Fibroblast of lung (primary cell): ENCODE results near the gene EML1. TPM values are rescaled to one million over a fixed set of nuclear protein-coding genes. Genes with fewer than 3 reads are reported as not detected.

Experiments
- DNase-seq, 2 donors: peaks; one replicate each; pipeline versions ENCODE4 v3.0.0 to v3.0.0-alpha.2; 2010; ENCODE audit warnings: low read depth in 2 of 2
- H2AFZ ChIP-seq: 2 replicates; pipeline ENCODE4 v1.5.1; 2012; ENCODE audit warnings: low read length, control low read depth, inconsistent platforms
- H3K27ac ChIP-seq: 2 replicates; pipeline ENCODE4 v1.5.1; 2011; ENCODE audit warnings: low read length, control low read depth; ENCODE audit not compliant: insufficient read depth
- H3K27me3 ChIP-seq: 2 replicates; pipeline ENCODE4 v1.5.1; 2011; ENCODE audit warnings: mild to moderate bottlenecking, low read length; ENCODE audit not compliant: control insufficient read depth, insufficient read depth
- H3K36me3 ChIP-seq: 2 replicates; pipeline ENCODE4 v1.5.1; 2011; ENCODE audit warnings: low read length; ENCODE audit not compliant: control insufficient read depth, insufficient read depth
- H3K4me1 ChIP-seq: 2 replicates; pipeline ENCODE4 v1.5.1; 2011; ENCODE audit warnings: low read length; ENCODE audit not compliant: control insufficient read depth, insufficient read depth; ENCODE audit errors: extremely low read depth
- H3K4me2 ChIP-seq: 2 replicates; pipeline ENCODE4 v1.5.1; 2011; ENCODE audit warnings: low read length, control low read depth; ENCODE audit not compliant: insufficient read depth; ENCODE audit errors: extremely low read depth
- H3K4me3 ChIP-seq, 4 experiments: fragments of 200-600 bp in 1 of 4; sonication (generic) in 1 of 4; replicated peaks in 1 of 4; 2 replicates each; pipeline ENCODE4 v1.5.1; 2011 to 2016; ENCODE audit warnings: low read length in 4 of 4, low read depth in 3 of 4, mild to moderate bottlenecking in 3 of 4, control low read depth in 2 of 4, inconsistent platforms in 1 of 4, mixed read lengths in 1 of 4; ENCODE audit not compliant: insufficient read depth in 1 of 4; ENCODE audit errors: control extremely low read depth in 1 of 4
- H3K79me2 ChIP-seq: 2 replicates; pipeline ENCODE4 v1.5.1; 2012; ENCODE audit warnings: mild to moderate bottlenecking, low read length, inconsistent platforms; ENCODE audit not compliant: control insufficient read depth, insufficient read depth
- H3K9ac ChIP-seq: 2 replicates; pipeline ENCODE4 v1.5.1; 2011; ENCODE audit warnings: mild to moderate bottlenecking, low read length, control low read depth; ENCODE audit not compliant: insufficient read depth
- H3K9me3 ChIP-seq: 2 replicates; pipeline ENCODE4 v1.5.1; 2012; ENCODE audit warnings: low read depth, low read length; ENCODE audit not compliant: control insufficient read depth, insufficient read depth
- H4K20me1 ChIP-seq: 2 replicates; pipeline ENCODE4 v1.5.1; 2011; ENCODE audit warnings: low read length; ENCODE audit not compliant: control insufficient read depth, insufficient read depth; ENCODE audit errors: extremely low read depth
- EZH2 ChIP-seq: IDR thresholded peaks from 2 replicates; pipeline ENCODE4 v1.5.1; 2012; ENCODE audit warnings: low read length, control low read depth, mild to moderate bottlenecking; ENCODE audit errors: missing control alignments
- polyA plus RNA-seq, 2 donors: library from polyadenylated mRNA; depleted of rRNA in 1 of 2; stranded (reverse) in 1 of 2; unstranded in 1 of 2; fragments of >200 nt; gene quantifications; 2 replicates each; pipeline ENCODE4 v1.2.1, GENCODE V29; 2011 to 2012; ENCODE audit warnings: missing spikeins in 1 of 2
- total RNA-seq: library from RNA; depleted of rRNA; stranded (reverse); fragments of >200 nt; gene quantifications from 2 replicates; pipeline ENCODE4 v1.2.1, GENCODE V29; 2014
- TF ChIP-seq, protein P1 (sequence below), 2 donors: IDR thresholded peaks in 1 of 2; conservative IDR thresholded peaks in 1 of 2; 1 replicate in 1 of 2; 2 replicates in 1 of 2; pipeline ENCODE4 v1.5.1; 2011 to 2012; ENCODE audit warnings: low read length in 2 of 2, control low read depth in 1 of 2, inconsistent platforms in 1 of 2, low read depth in 1 of 2, mild to moderate bottlenecking in 1 of 2

EML1 gene
- total and polyA plus RNA-seq, 2 donors (not counting 1 experiment from before 2014, with no cell fraction given), result 22.4 to 74.5 TPM

DNA sequence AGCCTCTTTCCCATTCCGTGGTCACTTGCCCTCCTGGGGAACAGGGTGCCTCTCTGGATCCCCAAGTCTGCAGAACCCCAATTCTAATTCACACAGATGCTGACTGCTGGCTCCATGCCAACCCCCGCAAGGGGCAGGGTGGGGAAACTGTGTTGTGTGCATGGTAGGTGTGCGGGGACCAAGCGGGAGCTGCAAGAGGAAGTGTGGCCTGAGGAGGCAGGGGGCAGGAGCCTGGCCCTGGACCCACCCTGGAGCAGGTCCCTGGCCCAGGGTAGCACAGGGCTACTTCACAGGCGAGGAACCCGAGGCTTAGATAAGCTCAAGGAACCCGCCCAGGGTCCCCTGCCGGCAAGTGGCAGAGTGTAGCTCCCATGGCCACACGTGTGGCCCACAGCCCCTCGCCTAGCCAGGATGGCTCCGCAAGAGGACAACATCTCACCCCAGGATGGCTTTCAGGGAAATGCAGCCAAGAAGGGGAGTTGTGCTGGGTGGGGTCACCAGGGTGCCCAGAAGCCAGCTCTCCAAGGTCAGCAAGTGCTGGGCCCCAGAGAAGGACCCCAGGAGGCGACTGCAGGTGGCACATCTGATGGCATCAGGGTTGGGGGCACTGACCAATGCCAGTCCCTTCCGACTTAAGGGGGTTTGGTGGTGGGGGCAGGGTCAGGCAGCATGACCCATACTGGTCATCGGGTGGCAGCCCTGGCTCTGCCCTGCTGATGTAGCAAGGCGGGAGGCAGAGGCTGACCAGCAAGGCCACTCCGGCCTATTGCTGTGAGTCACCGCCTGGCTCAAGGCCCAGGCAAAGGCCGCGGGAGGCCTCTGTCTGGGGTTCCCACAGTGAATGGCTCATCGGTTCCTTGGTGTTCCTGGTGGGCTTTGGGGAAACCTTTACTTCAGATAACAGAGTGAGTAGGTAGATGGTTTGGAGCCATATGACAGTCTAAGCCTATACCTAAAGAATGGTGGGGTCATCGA lies 37.3 kb upstream of the EML1 start:
- Histone ChIP-seq H3K4me2 (no peak overlapping the region), H3K9ac (no peak overlapping the region), H4K20me1 (no peaks in the 10 kb centered on the region), H3K36me3 (no peaks in the 10 kb centered on the region), H2AFZ (no peak overlapping the region), H3K27ac (peak overlapping the region; percentile 80), H3K4me3 (no peak overlapping the region), H3K9me3 (no peaks in the 10 kb centered on the region), H3K4me1 (peaks cover 51% of the 10 kb centered on the region), H3K79me2 (no peaks in the 10 kb centered on the region), H3K27me3 (no peaks in the 10 kb centered on the region)
- no peak for TF ChIP-seq EZH2
- TF ChIP-seq, protein P1, sequence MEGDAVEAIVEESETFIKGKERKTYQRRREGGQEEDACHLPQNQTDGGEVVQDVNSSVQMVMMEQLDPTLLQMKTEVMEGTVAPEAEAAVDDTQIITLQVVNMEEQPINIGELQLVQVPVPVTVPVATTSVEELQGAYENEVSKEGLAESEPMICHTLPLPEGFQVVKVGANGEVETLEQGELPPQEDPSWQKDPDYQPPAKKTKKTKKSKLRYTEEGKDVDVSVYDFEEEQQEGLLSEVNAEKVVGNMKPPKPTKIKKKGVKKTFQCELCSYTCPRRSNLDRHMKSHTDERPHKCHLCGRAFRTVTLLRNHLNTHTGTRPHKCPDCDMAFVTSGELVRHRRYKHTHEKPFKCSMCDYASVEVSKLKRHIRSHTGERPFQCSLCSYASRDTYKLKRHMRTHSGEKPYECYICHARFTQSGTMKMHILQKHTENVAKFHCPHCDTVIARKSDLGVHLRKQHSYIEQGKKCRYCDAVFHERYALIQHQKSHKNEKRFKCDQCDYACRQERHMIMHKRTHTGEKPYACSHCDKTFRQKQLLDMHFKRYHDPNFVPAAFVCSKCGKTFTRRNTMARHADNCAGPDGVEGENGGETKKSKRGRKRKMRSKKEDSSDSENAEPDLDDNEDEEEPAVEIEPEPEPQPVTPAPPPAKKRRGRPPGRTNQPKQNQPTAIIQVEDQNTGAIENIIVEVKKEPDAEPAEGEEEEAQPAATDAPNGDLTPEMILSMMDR (conservative IDR thresholded peaks at IDR 0.05 in 1 of 2, IDR thresholded peaks at IDR 0.05 in 1 of 2; ENCODE audit: low read depth in 1 of 2, low read length in 2 of 2), result no peak
- DNase-seq, result peak; percentile 93 to 94

DNA sequence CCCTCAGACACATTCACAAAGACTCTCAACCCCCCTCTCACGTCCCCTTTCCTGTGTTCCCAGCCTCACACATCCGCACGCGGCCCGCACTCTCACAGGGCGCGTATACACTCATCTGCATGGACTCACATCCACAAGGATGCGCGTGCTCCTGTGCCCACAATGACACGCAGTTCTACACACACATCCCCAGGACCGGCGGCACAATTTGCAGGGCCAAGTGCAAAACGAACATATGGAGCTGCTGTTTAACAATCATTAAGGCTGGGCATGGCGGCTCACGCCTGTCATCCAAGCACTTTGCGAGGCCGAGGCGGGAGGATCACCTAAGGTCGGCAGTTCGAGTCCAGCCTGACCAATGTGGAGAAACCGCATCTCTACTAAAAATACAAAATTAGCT lies 36.4 kb upstream of the EML1 start:
- peak overlapping the region; percentile 80 for H3K27ac ChIP-seq
- no peak overlapping the region for H3K4me2 ChIP-seq
- peak in 1 of 2 donors; percentile 63 for DNase-seq
- no peaks in the 10 kb centered on the region for H3K79me2 ChIP-seq
- H3K9me3 ChIP-seq, result no peaks in the 10 kb centered on the region
- no peak overlapping the region for H3K4me3 ChIP-seq
- no peaks in the 10 kb centered on the region for H3K27me3 ChIP-seq
- no peak for TF ChIP-seq EZH2
- TF ChIP-seq, protein P1 (conservative IDR thresholded peaks at IDR 0.05 in 1 of 2, IDR thresholded peaks at IDR 0.05 in 1 of 2; ENCODE audit: low read depth in 1 of 2, low read length in 2 of 2), result no peak
- peaks cover 48% of the 10 kb centered on the region for H3K4me1 ChIP-seq
- H3K9ac ChIP-seq, result peak overlapping the region; percentile 21
- no peaks in the 10 kb centered on the region for H3K36me3 ChIP-seq
- H4K20me1 ChIP-seq, result no peaks in the 10 kb centered on the region
- no peak overlapping the region for H2AFZ ChIP-seq

DNA sequence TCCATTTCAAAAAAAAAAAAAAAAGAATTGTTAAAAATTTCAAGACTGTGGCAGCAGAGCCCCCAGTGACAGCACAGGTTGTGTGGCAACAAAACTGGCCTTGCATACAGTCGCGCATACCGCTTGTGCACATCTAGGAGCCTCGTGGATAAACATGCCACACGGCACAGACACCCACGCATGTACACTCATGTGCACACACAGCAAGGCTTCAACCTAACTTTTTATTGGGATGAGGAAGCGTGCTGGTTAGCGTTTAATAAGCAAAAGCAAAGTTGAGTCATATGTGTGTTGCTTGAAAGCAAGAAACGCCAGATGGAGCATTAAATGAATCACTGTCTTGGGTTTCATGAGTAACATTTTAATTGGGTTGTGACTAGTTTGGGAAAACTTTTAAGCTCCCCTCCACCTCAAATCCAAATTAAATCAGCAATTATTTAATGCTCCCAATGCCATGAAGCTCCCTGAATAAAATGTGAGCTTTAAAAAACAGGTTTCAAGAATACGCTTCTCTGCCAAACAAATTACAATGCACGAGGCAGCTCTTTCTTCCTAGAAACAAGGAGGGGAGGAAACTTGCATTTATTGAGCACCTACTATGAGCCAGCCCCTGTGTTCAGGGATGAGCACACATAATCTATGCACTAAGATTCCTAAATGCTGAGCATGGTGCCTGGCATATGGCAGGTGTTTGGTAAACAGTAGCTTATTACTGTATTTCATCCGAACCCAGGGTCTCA lies 35.7 kb upstream of the EML1 start:
- Histone ChIP-seq H3K79me2 (no peaks in the 10 kb centered on the region), H3K36me3 (no peaks in the 10 kb centered on the region), H2AFZ (no peak overlapping the region), H3K27me3 (no peaks in the 10 kb centered on the region), H3K9me3 (no peaks in the 10 kb centered on the region), H3K4me3 (no peak overlapping the region), H3K9ac (no peak overlapping the region), H4K20me1 (no peaks in the 10 kb centered on the region), H3K4me1 (peaks cover 41% of the 10 kb centered on the region), H3K27ac (peak overlapping the region; percentile 83), H3K4me2 (peak overlapping the region; percentile 26)
- peak; percentile 96 to 99 for DNase-seq
- no peak for TF ChIP-seq EZH2
- TF ChIP-seq, protein P1 (conservative IDR thresholded peaks at IDR 0.05 in 1 of 2, IDR thresholded peaks at IDR 0.05 in 1 of 2; ENCODE audit: low read depth in 1 of 2, low read length in 2 of 2), result no peak
